HCT116 (cell line): ENCODE results near the gene APLF. TPM values are rescaled to one million over a fixed set of nuclear protein-coding genes. Genes with fewer than 3 reads are reported as not detected.

ENCODE experiments used
- ATAC-seq: fragments of 200-7000 bp; cut with Tn5 transposase; 2 replicates; pipeline ENCODE4 v1.9.1; 2020; ENCODE audit warnings: mild to moderate bottlenecking, moderate library complexity
- BruUV-seq: library from RNA; stranded (reverse); fragments of 400-500 nt; replicated peaks from 2 replicates; lab custom pipeline; 2021; lab: Mats Ljungman, UMichigan
- CTCF ChIA-PET: fragments of 300-600 bp; sonication (Branson Sonifier 250); formaldehyde crosslinking; loops from one replicate; lab custom pipeline; 2021; ENCODE audit warnings: antibody characterized with exemption; lab: Charles Lee
- POLR2A ChIA-PET: fragments of 300-600, 350-600 bp; sonication (Branson Sonifier 250); formaldehyde crosslinking; loops from one replicate; lab custom pipeline; 2021; ENCODE audit warnings: antibody characterized with exemption; lab: Charles Lee
- RAD21 ChIA-PET, 2 experiments: fragments of 300-600 bp; sonication (Branson Sonifier 250); formaldehyde crosslinking; loops; one replicate each; lab custom pipeline; 2023; ENCODE audit warnings: low total read pairs in 2 of 2; ENCODE audit not compliant: uncharacterized antibody in 2 of 2, unreplicated experiment in 2 of 2, low non-redundant PET in 1 of 2; lab: Charles Lee
- DNase-seq: peaks from one replicate; pipeline ENCODE4 v3.0.0-alpha.2; 2010; ENCODE audit warnings: low read depth, low spot score
- H2AFZ ChIP-seq: fragments of 200-600 bp; shearing (Covaris generic), sonication (generic); 2 replicates; pipeline ENCODE4 v1.6.1; 2017; ENCODE audit warnings: low read depth, mixed run types, mixed read lengths, antibody characterized with exemption, low read length; ENCODE audit not compliant: poor library complexity, severe bottlenecking
- H3K27ac ChIP-seq: 2 replicates; pipeline ENCODE4 v1.5.1; 2012; ENCODE audit warnings: low read depth, low read length
- H3K27me3 ChIP-seq: fragments of 200-600 bp; sonication (generic); 2 replicates; pipeline ENCODE4 v1.6.1; 2016; ENCODE audit warnings: mixed run types, low read length, mixed read lengths; ENCODE audit not compliant: insufficient read depth
- H3K36me3 ChIP-seq, 2 experiments: fragments of 200-500 bp in 1 of 2; fragments of 200-600 bp in 1 of 2; sonication (Bioruptor generic) in 1 of 2; sonication (generic) in 1 of 2; 2 replicates each; pipeline versions ENCODE4 v1.5.1 to v1.6.1; 2014 to 2016; ENCODE audit warnings: low read length in 2 of 2, inconsistent platforms in 1 of 2, mixed read lengths in 1 of 2, mixed run types in 1 of 2; ENCODE audit not compliant: insufficient read depth in 2 of 2, control insufficient read depth in 1 of 2
- H3K4me1 ChIP-seq, 2 experiments: fragments of 200-600 bp in 1 of 2; sonication (generic) in 1 of 2; 2 replicates each; pipeline versions ENCODE4 v1.5.1 to v1.6.1; 2012 to 2017; ENCODE audit warnings: low read length in 2 of 2, inconsistent platforms in 1 of 2, mild to moderate bottlenecking in 1 of 2, mixed read lengths in 1 of 2, mixed run types in 1 of 2, moderate library complexity in 1 of 2; ENCODE audit not compliant: insufficient read depth in 2 of 2, control insufficient read depth in 1 of 2
- H3K4me2 ChIP-seq: fragments of 200-600 bp; sonication (generic); 2 replicates; pipeline ENCODE4 v1.6.1; 2017; ENCODE audit warnings: mixed run types, low read length, mixed read lengths
- H3K4me3 ChIP-seq, 2 experiments: fragments of 200-600 bp in 1 of 2; sonication (generic) in 1 of 2; replicated peaks in 1 of 2; 2 replicates each; pipeline ENCODE4 v1.5.1; 2011 to 2016; ENCODE audit warnings: low read length in 2 of 2, control low read depth in 1 of 2, low read depth in 1 of 2, mild to moderate bottlenecking in 1 of 2, mixed read lengths in 1 of 2, mixed run types in 1 of 2
- H3K79me2 ChIP-seq: fragments of 200-600 bp; sonication (generic); 2 replicates; pipeline ENCODE4 v1.6.1; 2017; ENCODE audit warnings: mild to moderate bottlenecking, mixed run types, low read length, moderate library complexity, mixed read lengths; ENCODE audit not compliant: insufficient read depth
- H3K9ac ChIP-seq: fragments of 200-600 bp; sonication (generic); 2 replicates; pipeline ENCODE4 v1.6.1; 2016; ENCODE audit warnings: low read length, mixed read lengths
- H3K9me2 ChIP-seq: fragments of 200-600 bp; sonication (generic), shearing (Covaris generic); 2 replicates; pipeline ENCODE4 v1.6.1; 2017; ENCODE audit warnings: mixed run types, mild to moderate bottlenecking, moderate library complexity; ENCODE audit not compliant: insufficient read depth
- H3K9me3 ChIP-seq, 2 experiments: fragments of 200-500 bp in 1 of 2; fragments of 200-600 bp in 1 of 2; sonication (Bioruptor generic) in 1 of 2; sonication (generic) in 1 of 2; 2 replicates each; pipeline ENCODE4 v1.6.1; 2014 to 2017; ENCODE audit warnings: low read length in 2 of 2, mixed read lengths in 2 of 2, inconsistent platforms in 1 of 2, low read depth in 1 of 2, mild to moderate bottlenecking in 1 of 2, mixed run types in 1 of 2, moderate library complexity in 1 of 2; ENCODE audit not compliant: control insufficient read depth in 1 of 2, insufficient read depth in 1 of 2
- H4K20me1 ChIP-seq: fragments of 200-600 bp; sonication (generic), shearing (Covaris generic); 2 replicates; pipeline ENCODE4 v1.6.1; 2017; ENCODE audit warnings: mixed run types, mild to moderate bottlenecking, moderate library complexity; ENCODE audit not compliant: insufficient read depth
- ELF1 ChIP-seq: IDR thresholded peaks from 2 replicates; pipeline ENCODE4 v1.6.1; 2012; ENCODE audit warnings: low read depth, borderline replicate concordance
- EZH2 ChIP-seq: fragments of 200-600 bp; sonication (generic); IDR thresholded peaks from 2 replicates; pipeline ENCODE4 v1.6.1; 2017; ENCODE audit warnings: antibody characterized with exemption, mixed run types
- EZH2phosphoT487 ChIP-seq: fragments of 200-600 bp; IDR thresholded peaks from 2 replicates; pipeline ENCODE4 v1.6.1; 2018; ENCODE audit warnings: antibody characterized with exemption, borderline replicate concordance
- MAX ChIP-seq: IDR thresholded peaks from 2 replicates; pipeline ENCODE4 v1.6.1; 2012
- POLR2A ChIP-seq: IDR thresholded peaks from 2 replicates; pipeline ENCODE4 v1.7.0; 2011; ENCODE audit warnings: borderline replicate concordance; ENCODE audit not compliant: insufficient read depth, insufficient read length; ENCODE audit errors: extremely low read depth
- RAD21 ChIP-seq: IDR thresholded peaks from 2 replicates; pipeline ENCODE4 v1.6.1; 2012; ENCODE audit warnings: low read depth, mild to moderate bottlenecking
- SP1 ChIP-seq: IDR thresholded peaks from 2 replicates; pipeline ENCODE4 v1.6.1; 2012; ENCODE audit warnings: low read depth
- TCF7L2 ChIP-seq: IDR thresholded peaks from 2 replicates; pipeline ENCODE4 v1.7.0; 2011; ENCODE audit warnings: borderline replicate concordance, inconsistent platforms; ENCODE audit not compliant: insufficient read depth, insufficient read length; ENCODE audit errors: extremely low read depth
- YY1 ChIP-seq: IDR thresholded peaks from 2 replicates; pipeline ENCODE4 v1.6.1; 2011; ENCODE audit warnings: low read length, low read depth, moderate library complexity, mild to moderate bottlenecking; ENCODE audit not compliant: insufficient replicate concordance; ENCODE audit errors: extremely low read depth
- ZBTB33 ChIP-seq: IDR thresholded peaks from 2 replicates; pipeline ENCODE4 v1.6.1; 2011; ENCODE audit warnings: mild to moderate bottlenecking, low read length, moderate library complexity; ENCODE audit not compliant: insufficient replicate concordance; ENCODE audit errors: extremely low read depth
- ZFX ChIP-seq: fragments of 450-650 bp; IDR thresholded peaks from 2 replicates; pipeline ENCODE4 v1.6.1; 2017
- ZNF274 ChIP-seq: fragments of 200-500 bp; sonication (Bioruptor generic); IDR thresholded peaks from 2 replicates; pipeline ENCODE4 v1.6.1; 2014; ENCODE audit warnings: mild to moderate bottlenecking, low read depth, low read length, inconsistent platforms
- intact Hi-C: fragments of 100-400 bp; cut with micrococcal nuclease; formaldehyde crosslinking; loops from 2 replicates; pipeline ENCODE4 v1.10.0; 2022
- total RNA-seq: library from RNA; stranded (reverse); gene quantifications from one replicate; pipeline ENCODE4 v1.2.1, GENCODE V29; 2021; ENCODE audit not compliant: unreplicated experiment
- TF ChIP-seq, protein P1 (sequence below): IDR thresholded peaks from 2 replicates; pipeline ENCODE4 v1.6.1; 2012; ENCODE audit warnings: low read depth

Gene APLF
- total RNA-seq, 1 experiment from 2014 or later = 1.6 TPM

DNA sequence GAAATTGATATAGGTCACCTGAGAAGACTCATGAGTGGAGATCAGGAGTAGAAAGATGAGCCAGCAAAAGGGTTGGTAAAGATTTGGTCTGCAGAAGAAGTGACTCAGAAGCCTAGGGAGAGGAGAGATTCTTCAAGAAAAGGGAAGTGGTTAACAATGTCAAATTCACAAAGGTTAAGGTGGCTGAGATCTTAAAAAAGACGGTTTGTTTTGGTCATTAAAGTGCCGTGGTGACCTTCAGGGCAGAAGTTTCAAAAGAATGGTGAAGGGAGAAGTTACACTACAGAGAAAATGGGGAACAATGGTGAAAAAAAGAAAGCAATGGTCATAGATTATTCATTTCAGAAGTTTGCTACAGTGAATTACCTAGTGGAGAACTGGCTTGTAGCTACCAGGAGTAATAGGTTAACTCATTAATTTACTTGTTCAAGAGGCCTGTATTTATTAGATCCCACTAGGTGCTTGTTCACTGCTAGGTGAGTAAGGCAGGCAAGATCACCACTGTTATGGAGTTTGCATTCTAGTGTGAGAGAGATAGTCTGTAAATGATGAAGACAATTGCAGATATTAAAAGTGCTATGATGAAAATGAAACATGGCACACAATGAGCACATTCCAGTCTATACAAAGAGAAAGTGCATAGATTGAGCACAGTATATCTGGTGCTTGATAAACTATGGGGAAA lies 43.3 kb upstream of the APLF start (continued):
- no peak for TF ChIP-seq TCF7L2
- no peak for TF ChIP-seq SP1
- no peak for TF ChIP-seq ZNF274
- TF ChIP-seq ZBTB33 = no peak
- TF ChIP-seq POLR2A = no peak
- no peak for TF ChIP-seq ELF1
- TF ChIP-seq RAD21 = no peak

DNA sequence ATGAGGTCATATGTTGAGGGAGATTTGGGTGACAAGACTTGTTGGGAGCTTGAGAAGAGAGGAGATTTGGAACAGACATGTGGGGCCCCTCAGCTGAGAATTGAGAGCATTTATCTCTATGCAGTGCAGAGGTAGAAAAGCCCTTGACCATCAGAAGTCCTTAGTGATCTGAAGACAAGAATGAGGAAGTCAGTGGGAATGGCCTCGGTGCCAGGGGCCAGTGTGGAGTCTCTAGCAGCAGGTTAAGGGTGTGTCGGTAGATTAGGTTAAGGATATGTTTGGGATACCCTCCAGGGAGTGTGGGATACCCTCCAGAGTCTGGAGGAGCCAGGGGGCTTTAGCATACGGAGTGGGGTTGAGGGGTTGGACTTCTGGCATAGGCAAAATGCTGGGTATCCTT lies 41.9 kb upstream of the APLF start:
- Histone ChIP-seq H3K27ac (no peak overlapping the region), H3K4me2 (no peak overlapping the region), H3K4me3 (no peak overlapping the region), H3K27me3 (peaks cover under 1% of the 10 kb centered on the region; the same call in 1 of the 2 replicates), H3K9ac (no peak overlapping the region), H3K9me3 (no peaks in the 10 kb centered on the region), H2AFZ (no peak overlapping the region), H3K9me2 (no peaks in the 10 kb centered on the region), H3K4me1 (no peaks in the 10 kb centered on the region), H3K36me3 (no peaks in the 10 kb centered on the region), H4K20me1 (no peaks in the 10 kb centered on the region), H3K79me2 (no peaks in the 10 kb centered on the region)
- no peak for ATAC-seq
- BruUV-seq = no TSS peak
- intact Hi-C loops = no loop called here
- ChIA-PET RAD21 (no interaction called here), CTCF (interaction anchor here (2.4 kb wide), 1 partner anchor 16 kb away, joined by 9 read pairs; no protein-coding TSS in a partner anchor), POLR2A (no interaction called here)
- TF ChIP-seq YY1 (no peak), MAX (no peak), EZH2 (no peak), ZFX (no peak), EZH2phosphoT487 (no peak), POLR2A (no peak), ZNF274 (no peak), ZBTB33 (no peak)
- TF ChIP-seq, protein P1, sequence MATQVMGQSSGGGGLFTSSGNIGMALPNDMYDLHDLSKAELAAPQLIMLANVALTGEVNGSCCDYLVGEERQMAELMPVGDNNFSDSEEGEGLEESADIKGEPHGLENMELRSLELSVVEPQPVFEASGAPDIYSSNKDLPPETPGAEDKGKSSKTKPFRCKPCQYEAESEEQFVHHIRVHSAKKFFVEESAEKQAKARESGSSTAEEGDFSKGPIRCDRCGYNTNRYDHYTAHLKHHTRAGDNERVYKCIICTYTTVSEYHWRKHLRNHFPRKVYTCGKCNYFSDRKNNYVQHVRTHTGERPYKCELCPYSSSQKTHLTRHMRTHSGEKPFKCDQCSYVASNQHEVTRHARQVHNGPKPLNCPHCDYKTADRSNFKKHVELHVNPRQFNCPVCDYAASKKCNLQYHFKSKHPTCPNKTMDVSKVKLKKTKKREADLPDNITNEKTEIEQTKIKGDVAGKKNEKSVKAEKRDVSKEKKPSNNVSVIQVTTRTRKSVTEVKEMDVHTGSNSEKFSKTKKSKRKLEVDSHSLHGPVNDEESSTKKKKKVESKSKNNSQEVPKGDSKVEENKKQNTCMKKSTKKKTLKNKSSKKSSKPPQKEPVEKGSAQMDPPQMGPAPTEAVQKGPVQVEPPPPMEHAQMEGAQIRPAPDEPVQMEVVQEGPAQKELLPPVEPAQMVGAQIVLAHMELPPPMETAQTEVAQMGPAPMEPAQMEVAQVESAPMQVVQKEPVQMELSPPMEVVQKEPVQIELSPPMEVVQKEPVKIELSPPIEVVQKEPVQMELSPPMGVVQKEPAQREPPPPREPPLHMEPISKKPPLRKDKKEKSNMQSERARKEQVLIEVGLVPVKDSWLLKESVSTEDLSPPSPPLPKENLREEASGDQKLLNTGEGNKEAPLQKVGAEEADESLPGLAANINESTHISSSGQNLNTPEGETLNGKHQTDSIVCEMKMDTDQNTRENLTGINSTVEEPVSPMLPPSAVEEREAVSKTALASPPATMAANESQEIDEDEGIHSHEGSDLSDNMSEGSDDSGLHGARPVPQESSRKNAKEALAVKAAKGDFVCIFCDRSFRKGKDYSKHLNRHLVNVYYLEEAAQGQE = no peak
- no peak for DNase-seq
